ENCODE data around the gene GGNBP2.

- no peak for TF ChIP-seq POLR2A (IDR thresholded peaks at IDR 0.05)
- no peak for TF ChIP-seq CTCF (IDR thresholded peaks at IDR 0.05)
These were observed 48.5 kb upstream of the GGNBP2 start for GRCh38 chr17:36496018-36496789.

Measured in body of pancreas (tissue), 4 donors.